HCT116 (cell line): ENCODE measurements around the gene FILIP1. TPM values are rescaled to one million over a fixed set of nuclear protein-coding genes. Genes with fewer than 3 reads are reported as not detected.

ENCODE experiments used
- ATAC-seq: fragments of 200-7000 bp; cut with Tn5 transposase; 2 replicates; pipeline ENCODE4 v1.9.1; 2020; ENCODE audit warnings: mild to moderate bottlenecking, moderate library complexity
- BruUV-seq: library from RNA; stranded (reverse); fragments of 400-500 nt; replicated peaks from 2 replicates; lab custom pipeline; 2021; lab: Mats Ljungman, UMichigan
- CTCF ChIA-PET: fragments of 300-600 bp; sonication (Branson Sonifier 250); formaldehyde crosslinking; loops from one replicate; lab custom pipeline; 2021; ENCODE audit warnings: antibody characterized with exemption; lab: Charles Lee
- POLR2A ChIA-PET: fragments of 300-600, 350-600 bp; sonication (Branson Sonifier 250); formaldehyde crosslinking; loops from one replicate; lab custom pipeline; 2021; ENCODE audit warnings: antibody characterized with exemption; lab: Charles Lee
- RAD21 ChIA-PET, 2 experiments: fragments of 300-600 bp; sonication (Branson Sonifier 250); formaldehyde crosslinking; loops; one replicate each; lab custom pipeline; 2023; ENCODE audit warnings: low total read pairs in 2 of 2; ENCODE audit not compliant: uncharacterized antibody in 2 of 2, unreplicated experiment in 2 of 2, low non-redundant PET in 1 of 2; lab: Charles Lee
- DNase-seq: peaks from one replicate; pipeline ENCODE4 v3.0.0-alpha.2; 2010; ENCODE audit warnings: low read depth, low spot score
- H2AFZ ChIP-seq: fragments of 200-600 bp; shearing (Covaris generic), sonication (generic); 2 replicates; pipeline ENCODE4 v1.6.1; 2017; ENCODE audit warnings: low read depth, mixed run types, mixed read lengths, antibody characterized with exemption, low read length; ENCODE audit not compliant: poor library complexity, severe bottlenecking
- H3K27ac ChIP-seq: 2 replicates; pipeline ENCODE4 v1.5.1; 2012; ENCODE audit warnings: low read depth, low read length
- H3K27me3 ChIP-seq: fragments of 200-600 bp; sonication (generic); 2 replicates; pipeline ENCODE4 v1.6.1; 2016; ENCODE audit warnings: mixed run types, low read length, mixed read lengths; ENCODE audit not compliant: insufficient read depth
- H3K36me3 ChIP-seq, 2 experiments: fragments of 200-500 bp in 1 of 2; fragments of 200-600 bp in 1 of 2; sonication (Bioruptor generic) in 1 of 2; sonication (generic) in 1 of 2; 2 replicates each; pipeline versions ENCODE4 v1.5.1 to v1.6.1; 2014 to 2016; ENCODE audit warnings: low read length in 2 of 2, inconsistent platforms in 1 of 2, mixed read lengths in 1 of 2, mixed run types in 1 of 2; ENCODE audit not compliant: insufficient read depth in 2 of 2, control insufficient read depth in 1 of 2
- H3K4me1 ChIP-seq, 2 experiments: fragments of 200-600 bp in 1 of 2; sonication (generic) in 1 of 2; 2 replicates each; pipeline versions ENCODE4 v1.5.1 to v1.6.1; 2012 to 2017; ENCODE audit warnings: low read length in 2 of 2, inconsistent platforms in 1 of 2, mild to moderate bottlenecking in 1 of 2, mixed read lengths in 1 of 2, mixed run types in 1 of 2, moderate library complexity in 1 of 2; ENCODE audit not compliant: insufficient read depth in 2 of 2, control insufficient read depth in 1 of 2
- H3K4me2 ChIP-seq: fragments of 200-600 bp; sonication (generic); 2 replicates; pipeline ENCODE4 v1.6.1; 2017; ENCODE audit warnings: mixed run types, low read length, mixed read lengths
- H3K4me3 ChIP-seq, 2 experiments: fragments of 200-600 bp in 1 of 2; sonication (generic) in 1 of 2; replicated peaks in 1 of 2; 2 replicates each; pipeline ENCODE4 v1.5.1; 2011 to 2016; ENCODE audit warnings: low read length in 2 of 2, control low read depth in 1 of 2, low read depth in 1 of 2, mild to moderate bottlenecking in 1 of 2, mixed read lengths in 1 of 2, mixed run types in 1 of 2
- H3K79me2 ChIP-seq: fragments of 200-600 bp; sonication (generic); 2 replicates; pipeline ENCODE4 v1.6.1; 2017; ENCODE audit warnings: mild to moderate bottlenecking, mixed run types, low read length, moderate library complexity, mixed read lengths; ENCODE audit not compliant: insufficient read depth
- H3K9ac ChIP-seq: fragments of 200-600 bp; sonication (generic); 2 replicates; pipeline ENCODE4 v1.6.1; 2016; ENCODE audit warnings: low read length, mixed read lengths
- H3K9me2 ChIP-seq: fragments of 200-600 bp; sonication (generic), shearing (Covaris generic); 2 replicates; pipeline ENCODE4 v1.6.1; 2017; ENCODE audit warnings: mixed run types, mild to moderate bottlenecking, moderate library complexity; ENCODE audit not compliant: insufficient read depth
- H3K9me3 ChIP-seq, 2 experiments: fragments of 200-500 bp in 1 of 2; fragments of 200-600 bp in 1 of 2; sonication (Bioruptor generic) in 1 of 2; sonication (generic) in 1 of 2; 2 replicates each; pipeline ENCODE4 v1.6.1; 2014 to 2017; ENCODE audit warnings: low read length in 2 of 2, mixed read lengths in 2 of 2, inconsistent platforms in 1 of 2, low read depth in 1 of 2, mild to moderate bottlenecking in 1 of 2, mixed run types in 1 of 2, moderate library complexity in 1 of 2; ENCODE audit not compliant: control insufficient read depth in 1 of 2, insufficient read depth in 1 of 2
- H4K20me1 ChIP-seq: fragments of 200-600 bp; sonication (generic), shearing (Covaris generic); 2 replicates; pipeline ENCODE4 v1.6.1; 2017; ENCODE audit warnings: mixed run types, mild to moderate bottlenecking, moderate library complexity; ENCODE audit not compliant: insufficient read depth
- CEBPB ChIP-seq: IDR thresholded peaks from 2 replicates; pipeline ENCODE4 v1.6.1; 2012; ENCODE audit warnings: low read depth
- EGR1 ChIP-seq: IDR thresholded peaks from 2 replicates; pipeline ENCODE4 v1.6.1; 2012; ENCODE audit warnings: low read depth
- ELF1 ChIP-seq: IDR thresholded peaks from 2 replicates; pipeline ENCODE4 v1.6.1; 2012; ENCODE audit warnings: low read depth, borderline replicate concordance
- JUND ChIP-seq: IDR thresholded peaks from 2 replicates; pipeline ENCODE4 v1.6.1; 2012
- POLR2A ChIP-seq: IDR thresholded peaks from 2 replicates; pipeline ENCODE4 v1.7.0; 2011; ENCODE audit warnings: borderline replicate concordance; ENCODE audit not compliant: insufficient read depth, insufficient read length; ENCODE audit errors: extremely low read depth
- RAD21 ChIP-seq: IDR thresholded peaks from 2 replicates; pipeline ENCODE4 v1.6.1; 2012; ENCODE audit warnings: low read depth, mild to moderate bottlenecking
- SIN3A ChIP-seq: IDR thresholded peaks from 2 replicates; pipeline ENCODE4 v1.6.1; 2012; ENCODE audit warnings: low read depth
- SP1 ChIP-seq: IDR thresholded peaks from 2 replicates; pipeline ENCODE4 v1.6.1; 2012; ENCODE audit warnings: low read depth
- SRF ChIP-seq: IDR thresholded peaks from 2 replicates; pipeline ENCODE4 v1.6.1; 2012; ENCODE audit warnings: low read depth
- ZFX ChIP-seq: fragments of 450-650 bp; IDR thresholded peaks from 2 replicates; pipeline ENCODE4 v1.6.1; 2017
- ZNF274 ChIP-seq: fragments of 200-500 bp; sonication (Bioruptor generic); IDR thresholded peaks from 2 replicates; pipeline ENCODE4 v1.6.1; 2014; ENCODE audit warnings: mild to moderate bottlenecking, low read depth, low read length, inconsistent platforms
- intact Hi-C: fragments of 100-400 bp; cut with micrococcal nuclease; formaldehyde crosslinking; loops from 2 replicates; pipeline ENCODE4 v1.10.0; 2022
- total RNA-seq: library from RNA; stranded (reverse); gene quantifications from one replicate; pipeline ENCODE4 v1.2.1, GENCODE V29; 2021; ENCODE audit not compliant: unreplicated experiment
- TF ChIP-seq, protein P1 (sequence below): IDR thresholded peaks from 2 replicates; pipeline ENCODE4 v1.6.1; 2012
- TF ChIP-seq, protein P2 (sequence below), 3 experiments: fragments of 200-600 bp in 1 of 3; sonication (generic) in 1 of 3; IDR thresholded peaks in 2 of 3; conservative IDR thresholded peaks in 1 of 3; 2 replicates each; pipeline ENCODE4 v1.5.1; 2012 to 2017; ENCODE audit warnings: low read depth in 2 of 3, low read length in 2 of 3, antibody characterized with exemption in 1 of 3, borderline replicate concordance in 1 of 3, control low read depth in 1 of 3, mild to moderate bottlenecking in 1 of 3, mixed read lengths in 1 of 3, mixed run types in 1 of 3, moderate library complexity in 1 of 3; ENCODE audit not compliant: insufficient read depth in 1 of 3
- TF ChIP-seq, protein P3 (sequence below): IDR thresholded peaks from 2 replicates; pipeline ENCODE4 v1.6.1; 2012
- TF ChIP-seq, protein P4 (sequence below): IDR thresholded peaks from 2 replicates; pipeline ENCODE4 v1.6.1; 2011; ENCODE audit warnings: mild to moderate bottlenecking, low read length, moderate library complexity; ENCODE audit not compliant: insufficient replicate concordance; ENCODE audit errors: extremely low read depth
- TF ChIP-seq, protein P5 (sequence below): IDR thresholded peaks from 2 replicates; pipeline ENCODE4 v1.6.1; 2012; ENCODE audit warnings: low read depth

Gene FILIP1
- total RNA-seq, 1 experiment from 2014 or later: 0.05 TPM

DNA sequence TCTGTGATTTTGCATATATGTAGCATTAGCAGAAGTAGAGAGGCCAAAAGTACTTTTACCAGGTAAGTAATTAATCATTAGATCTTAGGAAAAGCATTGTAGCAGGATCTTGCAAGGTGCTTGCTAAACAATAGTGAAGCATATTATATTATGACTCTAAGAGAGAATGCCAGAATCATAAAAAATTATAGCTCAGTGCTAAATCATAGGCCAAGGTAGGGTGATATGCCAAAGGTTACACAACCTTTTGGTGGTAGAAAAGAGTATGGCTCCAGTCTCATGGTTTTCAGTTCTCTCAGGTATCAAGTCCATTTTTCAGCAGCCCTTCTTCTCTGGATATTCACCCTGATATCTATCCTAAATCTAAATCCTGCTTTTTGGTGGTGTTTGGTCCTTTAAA lies 192.1 kb downstream of the FILIP1 start:
- no peak overlapping the region for H2AFZ ChIP-seq
- ATAC-seq (no peak), DNase-seq (no peak)
- no peaks in the 10 kb centered on the region for H3K4me1 ChIP-seq
- no peak overlapping the region for H3K4me2 ChIP-seq
- no peaks in the 10 kb centered on the region for H3K27me3 ChIP-seq
- H3K9me2 ChIP-seq: no peaks in the 10 kb centered on the region
- no peaks in the 10 kb centered on the region for H3K9me3 ChIP-seq
- TF ChIP-seq CEBPB: no peak
- TF ChIP-seq, protein P1, sequence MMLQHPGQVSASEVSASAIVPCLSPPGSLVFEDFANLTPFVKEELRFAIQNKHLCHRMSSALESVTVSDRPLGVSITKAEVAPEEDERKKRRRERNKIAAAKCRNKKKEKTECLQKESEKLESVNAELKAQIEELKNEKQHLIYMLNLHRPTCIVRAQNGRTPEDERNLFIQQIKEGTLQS: no peak
- TF ChIP-seq, protein P2, sequence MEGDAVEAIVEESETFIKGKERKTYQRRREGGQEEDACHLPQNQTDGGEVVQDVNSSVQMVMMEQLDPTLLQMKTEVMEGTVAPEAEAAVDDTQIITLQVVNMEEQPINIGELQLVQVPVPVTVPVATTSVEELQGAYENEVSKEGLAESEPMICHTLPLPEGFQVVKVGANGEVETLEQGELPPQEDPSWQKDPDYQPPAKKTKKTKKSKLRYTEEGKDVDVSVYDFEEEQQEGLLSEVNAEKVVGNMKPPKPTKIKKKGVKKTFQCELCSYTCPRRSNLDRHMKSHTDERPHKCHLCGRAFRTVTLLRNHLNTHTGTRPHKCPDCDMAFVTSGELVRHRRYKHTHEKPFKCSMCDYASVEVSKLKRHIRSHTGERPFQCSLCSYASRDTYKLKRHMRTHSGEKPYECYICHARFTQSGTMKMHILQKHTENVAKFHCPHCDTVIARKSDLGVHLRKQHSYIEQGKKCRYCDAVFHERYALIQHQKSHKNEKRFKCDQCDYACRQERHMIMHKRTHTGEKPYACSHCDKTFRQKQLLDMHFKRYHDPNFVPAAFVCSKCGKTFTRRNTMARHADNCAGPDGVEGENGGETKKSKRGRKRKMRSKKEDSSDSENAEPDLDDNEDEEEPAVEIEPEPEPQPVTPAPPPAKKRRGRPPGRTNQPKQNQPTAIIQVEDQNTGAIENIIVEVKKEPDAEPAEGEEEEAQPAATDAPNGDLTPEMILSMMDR (IDR thresholded peaks at IDR 0.05 in 2 of 3, conservative IDR thresholded peaks at IDR 0.05 in 1 of 3; ENCODE audit: borderline replicate concordance in 1 of 3, insufficient read depth in 1 of 3, low read depth in 2 of 3, low read length in 2 of 3): no peak
- no peak for TF ChIP-seq RAD21
- TF ChIP-seq ELF1: no peak
- no peak for TF ChIP-seq ZNF274
- TF ChIP-seq JUND: no peak
- TF ChIP-seq, protein P3, sequence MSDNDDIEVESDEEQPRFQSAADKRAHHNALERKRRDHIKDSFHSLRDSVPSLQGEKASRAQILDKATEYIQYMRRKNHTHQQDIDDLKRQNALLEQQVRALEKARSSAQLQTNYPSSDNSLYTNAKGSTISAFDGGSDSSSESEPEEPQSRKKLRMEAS: no peak
- TF ChIP-seq SIN3A: no peak
- TF ChIP-seq EGR1: no peak
- TF ChIP-seq, protein P4, sequence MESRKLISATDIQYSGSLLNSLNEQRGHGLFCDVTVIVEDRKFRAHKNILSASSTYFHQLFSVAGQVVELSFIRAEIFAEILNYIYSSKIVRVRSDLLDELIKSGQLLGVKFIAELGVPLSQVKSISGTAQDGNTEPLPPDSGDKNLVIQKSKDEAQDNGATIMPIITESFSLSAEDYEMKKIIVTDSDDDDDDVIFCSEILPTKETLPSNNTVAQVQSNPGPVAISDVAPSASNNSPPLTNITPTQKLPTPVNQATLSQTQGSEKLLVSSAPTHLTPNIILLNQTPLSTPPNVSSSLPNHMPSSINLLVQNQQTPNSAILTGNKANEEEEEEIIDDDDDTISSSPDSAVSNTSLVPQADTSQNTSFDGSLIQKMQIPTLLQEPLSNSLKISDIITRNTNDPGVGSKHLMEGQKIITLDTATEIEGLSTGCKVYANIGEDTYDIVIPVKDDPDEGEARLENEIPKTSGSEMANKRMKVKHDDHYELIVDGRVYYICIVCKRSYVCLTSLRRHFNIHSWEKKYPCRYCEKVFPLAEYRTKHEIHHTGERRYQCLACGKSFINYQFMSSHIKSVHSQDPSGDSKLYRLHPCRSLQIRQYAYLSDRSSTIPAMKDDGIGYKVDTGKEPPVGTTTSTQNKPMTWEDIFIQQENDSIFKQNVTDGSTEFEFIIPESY: no peak
- TF ChIP-seq SRF: no peak
- TF ChIP-seq, protein P5, sequence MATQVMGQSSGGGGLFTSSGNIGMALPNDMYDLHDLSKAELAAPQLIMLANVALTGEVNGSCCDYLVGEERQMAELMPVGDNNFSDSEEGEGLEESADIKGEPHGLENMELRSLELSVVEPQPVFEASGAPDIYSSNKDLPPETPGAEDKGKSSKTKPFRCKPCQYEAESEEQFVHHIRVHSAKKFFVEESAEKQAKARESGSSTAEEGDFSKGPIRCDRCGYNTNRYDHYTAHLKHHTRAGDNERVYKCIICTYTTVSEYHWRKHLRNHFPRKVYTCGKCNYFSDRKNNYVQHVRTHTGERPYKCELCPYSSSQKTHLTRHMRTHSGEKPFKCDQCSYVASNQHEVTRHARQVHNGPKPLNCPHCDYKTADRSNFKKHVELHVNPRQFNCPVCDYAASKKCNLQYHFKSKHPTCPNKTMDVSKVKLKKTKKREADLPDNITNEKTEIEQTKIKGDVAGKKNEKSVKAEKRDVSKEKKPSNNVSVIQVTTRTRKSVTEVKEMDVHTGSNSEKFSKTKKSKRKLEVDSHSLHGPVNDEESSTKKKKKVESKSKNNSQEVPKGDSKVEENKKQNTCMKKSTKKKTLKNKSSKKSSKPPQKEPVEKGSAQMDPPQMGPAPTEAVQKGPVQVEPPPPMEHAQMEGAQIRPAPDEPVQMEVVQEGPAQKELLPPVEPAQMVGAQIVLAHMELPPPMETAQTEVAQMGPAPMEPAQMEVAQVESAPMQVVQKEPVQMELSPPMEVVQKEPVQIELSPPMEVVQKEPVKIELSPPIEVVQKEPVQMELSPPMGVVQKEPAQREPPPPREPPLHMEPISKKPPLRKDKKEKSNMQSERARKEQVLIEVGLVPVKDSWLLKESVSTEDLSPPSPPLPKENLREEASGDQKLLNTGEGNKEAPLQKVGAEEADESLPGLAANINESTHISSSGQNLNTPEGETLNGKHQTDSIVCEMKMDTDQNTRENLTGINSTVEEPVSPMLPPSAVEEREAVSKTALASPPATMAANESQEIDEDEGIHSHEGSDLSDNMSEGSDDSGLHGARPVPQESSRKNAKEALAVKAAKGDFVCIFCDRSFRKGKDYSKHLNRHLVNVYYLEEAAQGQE: no peak
- no peak for TF ChIP-seq SP1
- TF ChIP-seq ZFX: no peak
- TF ChIP-seq POLR2A: no peak
- H3K79me2 ChIP-seq: no peaks in the 10 kb centered on the region
- CTCF ChIA-PET: no interaction called here
- no TSS peak for BruUV-seq
- H3K4me3 ChIP-seq: no peak overlapping the region
- H3K9ac ChIP-seq: no peak overlapping the region
- RAD21 ChIA-PET: interaction anchor here in 1 of 2 experiments (0.6 kb wide), 1 partner anchor 20 kb away, joined by 3 read pairs; no protein-coding TSS in a partner anchor
- no peaks in the 10 kb centered on the region for H4K20me1 ChIP-seq
- H3K36me3 ChIP-seq: no peaks in the 10 kb centered on the region
- intact Hi-C loops: no loop called here
- POLR2A ChIA-PET: no interaction called here
- no peak overlapping the region for H3K27ac ChIP-seq
